Measurements from ENCODE around the gene MLXIPL. TPM values are rescaled to one million over a fixed set of nuclear protein-coding genes. Genes with fewer than 3 reads are reported as not detected.
A peak's percentile ranks its signal among the peaks of the same experiment; 100 is the strongest.

MLXIPL gene
- total and polyA plus RNA-seq, 2 of the 8 experiments (the other 6 are each of a cell fraction or from before 2014, with no cell fraction given) = 9.4 to 10.6 TPM

GRCh38 chr7:73671857-73672445 lies 47.6 kb upstream of the MLXIPL start:
- no peaks in the 10 kb centered on the region; a peak in 2 of 7 replicates for H3K27me3 ChIP-seq (replicated peaks in 1 of 4; ENCODE audit: control insufficient read depth in 3 of 4, extremely low read depth in 1 of 4, insufficient read depth in 3 of 4, low read length in 3 of 4)
- H2AK5ac ChIP-seq (ENCODE audit: low read depth, low read length) = no peak overlapping the region
- H3K79me2 ChIP-seq (ENCODE audit: control insufficient read depth in 1 of 2, insufficient read depth in 2 of 2, low read length in 2 of 2) = no peaks in the 10 kb centered on the region
- 0 out of 2 replicates have a peak, but pooled peaks cover 3% of the 10 kb centered on the region for H3K79me1 ChIP-seq (ENCODE audit: low read depth, low read length)
- no peaks in the 10 kb centered on the region for H3K36me3 ChIP-seq (ENCODE audit: control insufficient read depth in 2 of 4, insufficient read depth in 4 of 4, low read length in 3 of 4)
- no peak overlapping the region for H2AFZ ChIP-seq (ENCODE audit: low read length)
- FAIRE-seq (no peak), DNase-seq (ENCODE audit: low read depth in 1 of 2, low spot score in 2 of 2) (no peak)
- H3K56ac ChIP-seq (replicated peaks; ENCODE audit: insufficient read length, low read depth, low read length) = no peak overlapping the region
- H2BK20ac ChIP-seq (ENCODE audit: low read length) = no peak overlapping the region
- CTCF ChIA-PET (ENCODE audit: partially characterized antibody) = interaction anchor here (0.7 to 9.1 kb wide), 8 partner anchors 28 to 66 kb away, joined by 3 to 72 read pairs (median 4); no protein-coding TSS in a partner anchor
- H3K18ac ChIP-seq (ENCODE audit: extremely low read depth, low read length) = peak overlapping the region; percentile 48; the same call in 1 of the 2 replicates
- H3K23ac ChIP-seq (ENCODE audit: insufficient read length) = no peak overlapping the region
- no peaks in the 10 kb centered on the region for H4K20me1 ChIP-seq (replicated peaks in 1 of 2; ENCODE audit: control insufficient read depth in 1 of 2, insufficient read depth in 2 of 2, low read length in 2 of 2)
- peaks cover 5% of the 10 kb centered on the region; the same call in 1 of the 2 replicates for H3K23me2 ChIP-seq (ENCODE audit: low read depth, low read length)
- no peak overlapping the region for H2BK5ac ChIP-seq (ENCODE audit: low read depth, low read length)
- H3K4me2 ChIP-seq (ENCODE audit: insufficient read depth in 1 of 2, low read depth in 2 of 2, low read length in 2 of 2) = no peak overlapping the region
- H2BK15ac ChIP-seq (ENCODE audit: low read length) = peak overlapping the region; percentile 83; the same call in 1 of the 2 replicates
- H3K9ac ChIP-seq (replicated peaks in 1 of 4; ENCODE audit: extremely low read depth in 1 of 4, low read depth in 3 of 4, low read length in 3 of 4) = no peak overlapping the region
- no peak overlapping the region for H3K27ac ChIP-seq (ENCODE audit: low read depth, low read length)
- peak overlapping the region; percentile 35; the same call in 1 of the 2 replicates for H2BK12ac ChIP-seq (ENCODE audit: low read depth, low read length)
- H3K9me3 ChIP-seq (ENCODE audit: insufficient read depth in 2 of 2, low read depth in 1 of 2, low read length in 1 of 2) = no peaks in the 10 kb centered on the region
- peak overlapping the region; percentile 62 for H4K91ac ChIP-seq (replicated peaks; ENCODE audit: insufficient read length, low read length)
- H3K14ac ChIP-seq (ENCODE audit: insufficient read length) = no peak overlapping the region
- POLR2A ChIA-PET (ENCODE audit: partially characterized antibody) = interaction anchor here (0.8 to 1.6 kb wide), 4 partner anchors 8 to 31 kb away, joined by 3 to 4 read pairs (median 4); partner anchors contain the start of genes BUD23 and DNAJC30
- H3K4me1 ChIP-seq (replicated peaks in 1 of 4; ENCODE audit: control insufficient read depth in 3 of 4, insufficient read depth in 4 of 4, low read length in 3 of 4) = peaks cover 0 to 20% (median 8%) of the 10 kb centered on the region in 4 experiments; a peak in 6 of 7 replicates
- no peak overlapping the region for H3K4ac ChIP-seq (replicated peaks; ENCODE audit: insufficient read length, low read depth, low read length)
- no peak overlapping the region for H4K5ac ChIP-seq (ENCODE audit: insufficient read length, low read depth, low read length)
- H4K8ac ChIP-seq (ENCODE audit: extremely low read depth, insufficient read depth, low read length) = no peak overlapping the region; the same call in 1 of the 2 replicates
- no peak overlapping the region for H2BK120ac ChIP-seq (replicated peaks; ENCODE audit: low read depth, low read length)
- H3K4me3 ChIP-seq (ENCODE audit: extremely low read depth in 1 of 4, insufficient read depth in 2 of 4, low read depth in 3 of 4, low read length in 4 of 4) = no peak overlapping the region
- 88% methylated on average over 15 of the region's 15 CpGs; no CpG with 5 or more reads in 1 of the 2 experiments for WGBS, 2 experiments (ENCODE audit: extremely low coverage in 1 of 2, insufficient coverage in 1 of 2, insufficient read length in 1 of 2, insufficient replicate concordance in 2 of 2, low coverage in 1 of 2, low lambda C conversion rate in 2 of 2, missing lambda C conversion rate in 1 of 2)
- TF ChIP-seq ATF3 (IDR thresholded peaks at IDR 0.05; ENCODE audit: insufficient read depth, low read depth, low read length) = no peak
- no peak for TF ChIP-seq KDM5A (IDR thresholded peaks at IDR 0.05; ENCODE audit: low read length)
- TF ChIP-seq CTCF (IDR thresholded peaks at IDR 0.05; ENCODE audit: control extremely low read depth in 1 of 3, insufficient read depth in 1 of 3, low read depth in 1 of 3, low read length in 3 of 3) = no peak
- TF ChIP-seq TAF7 (optimal IDR thresholded peaks at IDR 0.05; ENCODE audit: borderline replicate concordance, low read depth, low read length) = no peak
- TF ChIP-seq KDM4A (IDR thresholded peaks at IDR 0.05; ENCODE audit: low read depth, low read length, severe bottlenecking) = no peak
- no peak for TF ChIP-seq RNF2 (IDR thresholded peaks at IDR 0.05; ENCODE audit: borderline replicate concordance, low read depth, low read length, missing control alignments, poor library complexity, severe bottlenecking)
- no peak for TF ChIP-seq TAF1 (IDR thresholded peaks at IDR 0.05; ENCODE audit: low read depth, low read length)
- TF ChIP-seq JUN (IDR thresholded peaks at IDR 0.05; ENCODE audit: low read depth, low read length) = no peak
- TF ChIP-seq CREB1 (IDR thresholded peaks at IDR 0.05) = no peak
